ENCODE results near the gene DLG1.

Gene DLG1

GRCh38 chr3:197236362-197236761, 62.0 kb downstream of the DLG1 start:
- no peak for DNase-seq
- TF ChIP-seq GATA1 (IDR thresholded peaks at IDR 0.05; ENCODE audit: low read depth, low read length) (no peak), POLR2A (IDR thresholded peaks at IDR 0.05; ENCODE audit: low read length) (no peak)

DNA sequence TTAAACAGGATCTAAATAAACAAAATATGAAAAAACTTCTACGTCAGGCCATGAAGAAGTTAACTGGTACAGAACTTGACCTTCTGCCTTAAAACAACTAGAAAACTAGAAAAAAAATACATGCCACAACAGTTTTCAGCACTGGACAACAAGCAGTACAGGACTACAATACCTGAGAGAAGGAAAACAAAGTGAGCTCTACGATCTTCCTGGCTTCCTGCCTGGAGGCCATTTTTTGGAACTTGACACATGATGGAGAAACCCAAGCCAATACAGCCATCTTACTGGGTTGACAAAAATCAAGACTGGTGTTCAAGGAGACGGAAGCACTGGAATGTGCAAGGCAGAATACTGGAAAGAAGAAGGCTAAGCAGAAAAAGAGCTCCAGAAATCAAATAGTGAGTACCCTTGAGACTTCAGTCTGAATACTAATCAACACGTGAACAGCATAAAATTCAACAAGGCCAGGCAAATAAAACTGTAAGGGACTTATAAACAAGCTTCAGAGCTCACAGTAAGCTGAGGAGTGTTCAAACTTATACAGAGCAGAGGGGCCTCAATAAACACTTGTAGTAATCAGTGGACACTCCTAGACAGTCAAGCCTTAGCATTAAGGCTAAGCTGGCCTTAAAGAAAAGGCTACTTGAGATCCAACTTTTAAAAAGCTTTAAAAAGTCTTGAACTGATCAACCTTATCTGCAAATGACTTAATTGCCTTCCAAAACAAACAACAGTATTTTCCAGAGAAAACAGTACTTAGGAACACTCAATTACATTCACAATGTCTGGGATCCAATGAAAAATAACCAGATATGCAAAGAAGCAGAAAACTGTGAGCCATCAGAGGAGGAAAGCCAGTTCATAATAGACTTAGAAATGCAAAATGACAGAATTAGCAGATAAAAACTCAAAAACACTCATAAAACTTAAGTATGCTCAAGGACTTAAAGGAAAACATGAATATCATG, 63.2 kb downstream of the DLG1 start:
- TF ChIP-seq GATA1 (IDR thresholded peaks at IDR 0.05; ENCODE audit: low read depth, low read length): no peak
- DNase-seq: no peak

GRCh38 chr3:197231321-197231720, 67.1 kb downstream of the DLG1 start:
- no peak for DNase-seq
- no peak for TF ChIP-seq GATA1 (IDR thresholded peaks at IDR 0.05; ENCODE audit: low read depth, low read length)
- TF ChIP-seq POLR2A (IDR thresholded peaks at IDR 0.05; ENCODE audit: low read length): no peak

DNA sequence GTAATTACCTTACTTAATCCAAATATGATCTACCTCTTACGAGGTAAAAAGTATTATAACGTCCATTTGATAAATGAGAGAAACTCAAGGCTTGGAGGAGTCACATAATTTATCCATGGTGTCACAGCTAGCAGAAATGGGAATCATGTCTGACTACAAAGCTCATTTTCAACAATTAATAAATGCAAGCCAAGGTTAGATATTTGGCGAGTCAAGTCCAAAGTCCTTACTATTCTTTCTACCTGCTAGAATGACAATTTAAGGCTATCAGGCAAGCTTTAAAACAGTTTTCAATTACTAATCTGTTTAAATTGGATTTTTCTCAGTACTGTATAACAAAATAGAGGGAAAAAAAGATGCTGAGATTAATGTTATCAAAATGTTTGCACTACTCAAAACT, 68.6 kb downstream of the DLG1 start:
- no peak for TF ChIP-seq GATA1 (IDR thresholded peaks at IDR 0.05; ENCODE audit: low read depth, low read length)
- TF ChIP-seq POLR2A (IDR thresholded peaks at IDR 0.05; ENCODE audit: low read length): no peak
- DNase-seq: no peak

- TF ChIP-seq GATA1 (IDR thresholded peaks at IDR 0.05; ENCODE audit: low read depth, low read length) (no peak), POLR2A (IDR thresholded peaks at IDR 0.05; ENCODE audit: low read length) (no peak)
- no peak for DNase-seq
Observed at GRCh38 chr3:197229178-197229577, 69.2 kb downstream of the DLG1 start.

DNA sequence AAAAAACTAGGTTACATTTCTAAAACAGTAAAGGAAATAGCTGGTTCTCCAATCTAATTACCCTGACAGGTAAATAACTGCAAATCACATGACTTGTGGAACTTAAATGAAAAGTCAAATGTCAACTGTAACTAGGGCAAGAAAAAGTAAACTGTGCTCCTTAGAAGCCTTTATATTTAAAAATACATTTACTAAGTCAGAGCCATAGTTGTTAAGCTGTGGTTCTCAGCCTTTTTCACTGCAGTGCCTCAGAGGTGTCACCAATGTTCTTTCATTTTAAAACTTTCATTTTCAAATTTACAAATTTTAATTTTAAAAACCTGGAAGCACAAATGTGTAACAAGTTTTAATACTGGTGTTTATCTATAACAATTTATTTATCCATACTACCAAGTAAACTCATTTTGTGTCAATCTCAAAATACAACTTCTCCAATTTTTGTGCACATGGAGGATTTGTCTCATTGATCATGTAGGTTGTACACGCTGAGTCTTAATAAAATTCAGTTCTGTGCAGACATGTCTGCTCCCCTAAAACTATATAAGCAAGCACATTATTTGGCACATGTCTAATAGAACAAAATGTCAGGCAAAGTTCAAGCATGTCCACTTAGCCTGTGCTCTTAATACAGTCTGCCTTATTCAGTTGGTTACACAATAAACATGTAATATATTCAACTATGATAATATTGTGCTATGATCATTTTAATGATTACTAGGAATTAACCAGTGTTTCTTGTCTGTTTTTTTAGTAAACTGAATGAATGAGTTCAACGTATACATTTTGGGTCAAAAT, 70.4 kb downstream of the DLG1 start:
- no peak for DNase-seq
- TF ChIP-seq GATA1 (IDR thresholded peaks at IDR 0.05; ENCODE audit: low read depth, low read length) (no peak), POLR2A (IDR thresholded peaks at IDR 0.05; ENCODE audit: low read length) (no peak)

- no peak for DNase-seq
- TF ChIP-seq GATA1 (IDR thresholded peaks at IDR 0.05; ENCODE audit: low read depth, low read length): no peak
- no peak for TF ChIP-seq POLR2A (IDR thresholded peaks at IDR 0.05; ENCODE audit: low read length)
Observed at GRCh38 chr3:197226179-197226578, 72.2 kb downstream of the DLG1 start.

DNA sequence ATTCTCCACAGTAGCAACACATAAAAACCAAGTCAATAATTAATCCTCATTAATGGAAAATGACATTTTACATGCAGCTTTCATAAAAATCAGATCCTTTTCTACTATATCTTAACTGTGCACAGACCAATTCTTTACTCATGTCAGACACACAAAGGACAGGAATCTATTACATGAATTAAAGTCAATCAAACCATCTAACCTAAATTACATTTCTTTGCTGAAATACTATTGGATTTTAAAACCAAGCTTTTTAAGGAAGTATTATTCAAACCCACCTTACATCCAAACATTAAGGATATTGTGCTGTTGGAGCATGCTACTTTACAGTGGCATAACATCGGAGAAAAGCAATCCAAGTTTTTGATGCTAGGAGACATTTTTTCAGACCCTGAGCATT, 72.8 kb downstream of the DLG1 start:
- no peak for DNase-seq
- TF ChIP-seq POLR2A (IDR thresholded peaks at IDR 0.05; ENCODE audit: low read length) (no peak), GATA1 (IDR thresholded peaks at IDR 0.05; ENCODE audit: low read depth, low read length) (no peak)

GRCh38 chr3:197224034-197224444, 74.4 kb downstream of the DLG1 start:
- DNase-seq: peak; percentile 62 to 79
- TF ChIP-seq POLR2A (IDR thresholded peaks at IDR 0.05; ENCODE audit: low read length) (no peak), GATA1 (IDR thresholded peaks at IDR 0.05; ENCODE audit: low read depth, low read length) (no peak)

- DNase-seq: peak; percentile 76 to 84
- no peak for TF ChIP-seq GATA1 (IDR thresholded peaks at IDR 0.05; ENCODE audit: low read depth, low read length)
- TF ChIP-seq POLR2A (IDR thresholded peaks at IDR 0.05; ENCODE audit: low read length): no peak
Observed at GRCh38 chr3:197222937-197223370, 75.5 kb downstream of the DLG1 start.

- TF ChIP-seq POLR2A (IDR thresholded peaks at IDR 0.05; ENCODE audit: low read length): no peak
- TF ChIP-seq GATA1 (IDR thresholded peaks at IDR 0.05; ENCODE audit: low read depth, low read length): no peak
- no peak for DNase-seq
Observed at GRCh38 chr3:197219619-197220018, 78.8 kb downstream of the DLG1 start.

DNA sequence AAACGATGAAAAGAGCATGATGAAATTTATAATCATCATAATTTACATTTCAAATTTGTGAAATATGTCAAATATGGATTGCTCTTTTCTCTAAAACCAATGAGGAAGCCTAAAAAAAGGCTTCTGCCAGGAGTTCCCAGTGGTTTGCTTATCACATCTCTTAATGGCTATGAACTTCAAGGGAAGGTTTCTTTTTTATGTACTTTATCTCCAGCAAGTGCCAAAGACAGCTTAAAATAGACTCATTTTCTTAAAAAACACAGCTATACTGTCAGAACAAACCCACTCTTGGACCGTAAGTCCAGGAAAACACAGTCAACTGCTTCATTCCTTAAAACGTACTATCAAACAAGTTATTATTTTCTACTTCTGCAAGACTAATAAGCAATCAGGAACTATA, 80.2 kb downstream of the DLG1 start:
- no peak for TF ChIP-seq POLR2A (IDR thresholded peaks at IDR 0.05; ENCODE audit: low read length)
- no peak for DNase-seq

GRCh38 chr3:197216914-197217313, 81.5 kb downstream of the DLG1 start:
- no peak for DNase-seq
- TF ChIP-seq GATA1 (IDR thresholded peaks at IDR 0.05; ENCODE audit: low read depth, low read length) (no peak), POLR2A (IDR thresholded peaks at IDR 0.05; ENCODE audit: low read length) (no peak)

- DNase-seq: no peak
- TF ChIP-seq POLR2A (IDR thresholded peaks at IDR 0.05; ENCODE audit: low read length) (no peak), GATA1 (IDR thresholded peaks at IDR 0.05; ENCODE audit: low read depth, low read length) (no peak)
Observed at GRCh38 chr3:197216169-197216860, 82.1 kb downstream of the DLG1 start.
